ENCODE measurements around the gene PTPRM.
"Not testable (repeated sequence)": the region's sequence is repeated elsewhere in the genome, so short reads cannot be mapped to it uniquely, and the experiment has no call there.

PTPRM gene

GRCh38 chr18:7958897-7959146 lies 391.7 kb downstream of the PTPRM start:
- Histone ChIP-seq H4K20me1 (ENCODE audit: control insufficient read depth, insufficient read depth, low read depth, low read length) (no peaks in the 10 kb centered on the region), H3F3A (ENCODE audit: control insufficient read depth, insufficient read depth) (no peaks in the 10 kb centered on the region), H3K4me3 (ENCODE audit: low read length) (no peak overlapping the region), H3K36me3 (ENCODE audit: control insufficient read depth, low read length) (no peaks in the 10 kb centered on the region), H3K27ac (ENCODE audit: low read depth, low read length) (no peak overlapping the region), H3K4me2 (ENCODE audit: low read length) (no peak overlapping the region), H3K9me2 (replicated peaks; ENCODE audit: control insufficient read depth, low read length) (no peaks in the 10 kb centered on the region), H3K27me3 (ENCODE audit: control insufficient read depth, low read length) (no peaks in the 10 kb centered on the region), H3K79me2 (ENCODE audit: control insufficient read depth, low read length) (no peaks in the 10 kb centered on the region), H3K4me1 (ENCODE audit: control insufficient read depth, low read length) (no peaks in the 10 kb centered on the region), H3K9me3 (ENCODE audit: control insufficient read depth, insufficient read depth, low read length) (no peaks in the 10 kb centered on the region)
- TF ChIP-seq EZH2phosphoT487 (IDR thresholded peaks at IDR 0.05; ENCODE audit: borderline replicate concordance, low read length) (no peak), CTCF (IDR thresholded peaks at IDR 0.05; ENCODE audit: low read depth, low read length, poor library complexity, severe bottlenecking) (no peak)

GRCh38 chr18:7966682-7967081 lies 399.6 kb downstream of the PTPRM start:
- not testable (repeated sequence) for H3K4me3 ChIP-seq (ENCODE audit: low read length); H3K4me1 ChIP-seq (ENCODE audit: control insufficient read depth, low read length); H3K4me2 ChIP-seq (ENCODE audit: low read length); H3K9me3 ChIP-seq (ENCODE audit: control insufficient read depth, insufficient read depth, low read length); H3K9me2 ChIP-seq (replicated peaks; ENCODE audit: control insufficient read depth, low read length); H3F3A ChIP-seq (ENCODE audit: control insufficient read depth, insufficient read depth); H3K79me2 ChIP-seq (ENCODE audit: control insufficient read depth, low read length); H4K20me1 ChIP-seq (ENCODE audit: control insufficient read depth, insufficient read depth, low read depth, low read length); H3K27ac ChIP-seq (ENCODE audit: low read depth, low read length); H3K36me3 ChIP-seq (ENCODE audit: control insufficient read depth, low read length); H3K27me3 ChIP-seq (ENCODE audit: control insufficient read depth, low read length)

GRCh38 chr18:7974200-7974874 lies 407.2 kb downstream of the PTPRM start:
- no peaks in the 10 kb centered on the region for H3K79me2 ChIP-seq (ENCODE audit: control insufficient read depth, low read length)
- TF ChIP-seq CTCF (IDR thresholded peaks at IDR 0.05; ENCODE audit: low read depth, low read length, poor library complexity, severe bottlenecking) (no peak), EZH2phosphoT487 (IDR thresholded peaks at IDR 0.05; ENCODE audit: borderline replicate concordance, low read length) (no peak)
- H3K4me1 ChIP-seq (ENCODE audit: control insufficient read depth, low read length) = no peaks in the 10 kb centered on the region

GRCh38 chr18:7977897-7978296 lies 410.8 kb downstream of the PTPRM start:
- Histone ChIP-seq H3K9me2 (replicated peaks; ENCODE audit: control insufficient read depth, low read length) (no peaks in the 10 kb centered on the region), H3K27me3 (ENCODE audit: control insufficient read depth, low read length) (no peaks in the 10 kb centered on the region), H3K4me3 (ENCODE audit: low read length) (no peak overlapping the region), H4K20me1 (ENCODE audit: control insufficient read depth, insufficient read depth, low read depth, low read length) (no peaks in the 10 kb centered on the region), H3K4me2 (ENCODE audit: low read length) (no peak overlapping the region), H3K9me3 (ENCODE audit: control insufficient read depth, insufficient read depth, low read length) (no peaks in the 10 kb centered on the region), H3K79me2 (ENCODE audit: control insufficient read depth, low read length) (no peaks in the 10 kb centered on the region), H3K4me1 (ENCODE audit: control insufficient read depth, low read length) (no peaks in the 10 kb centered on the region), H3F3A (ENCODE audit: control insufficient read depth, insufficient read depth) (no peaks in the 10 kb centered on the region), H3K27ac (ENCODE audit: low read depth, low read length) (no peak overlapping the region), H3K36me3 (ENCODE audit: control insufficient read depth, low read length) (no peaks in the 10 kb centered on the region)
- TF ChIP-seq EZH2phosphoT487 (IDR thresholded peaks at IDR 0.05; ENCODE audit: borderline replicate concordance, low read length) (no peak), CTCF (IDR thresholded peaks at IDR 0.05; ENCODE audit: low read depth, low read length, poor library complexity, severe bottlenecking) (no peak)

More at GRCh38 chr18:7974200-7974874, 407.2 kb downstream of the PTPRM start:
- Histone ChIP-seq H3K4me3 (ENCODE audit: low read length) (no peak overlapping the region), H3K27ac (ENCODE audit: low read depth, low read length) (no peak overlapping the region), H4K20me1 (ENCODE audit: control insufficient read depth, insufficient read depth, low read depth, low read length) (no peaks in the 10 kb centered on the region), H3K9me3 (ENCODE audit: control insufficient read depth, insufficient read depth, low read length) (no peaks in the 10 kb centered on the region), H3K36me3 (ENCODE audit: control insufficient read depth, low read length) (no peaks in the 10 kb centered on the region), H3K9me2 (replicated peaks; ENCODE audit: control insufficient read depth, low read length) (no peaks in the 10 kb centered on the region), H3K27me3 (ENCODE audit: control insufficient read depth, low read length) (no peaks in the 10 kb centered on the region), H3K4me2 (ENCODE audit: low read length) (no peak overlapping the region), H3F3A (ENCODE audit: control insufficient read depth, insufficient read depth) (no peaks in the 10 kb centered on the region)
